Activated T-cell treated with anti-CD3 and anti-CD28 coated beads, Interleukin-2, amount 50 U/mL, for 24 hours (primary cell): ENCODE measurements around the gene SMARCA2.
A peak's percentile ranks its signal among the peaks of the same experiment; 100 is the strongest.

Experiments
- DNase-seq: peaks from one replicate; pipeline ENCODE4 v3.0.0-alpha.2; 2020
- H3K27ac Mint-ChIP-seq: 2 replicates; pipeline ENCODE4 v1.8.0; 2020; ENCODE audit warnings: mild to moderate bottlenecking, mixed read lengths
- H3K27me3 Mint-ChIP-seq: 2 replicates; pipeline ENCODE4 v1.8.0; 2020; ENCODE audit warnings: mixed read lengths
- H3K36me3 Mint-ChIP-seq: 2 replicates; pipeline ENCODE4 v1.8.0; 2020; ENCODE audit warnings: low read depth, mixed read lengths
- H3K4me1 Mint-ChIP-seq: 2 replicates; pipeline ENCODE4 v1.8.0; 2020; ENCODE audit warnings: low read depth, mixed read lengths
- H3K4me3 Mint-ChIP-seq: 2 replicates; pipeline ENCODE4 v1.8.0; 2020; ENCODE audit warnings: mild to moderate bottlenecking, moderate library complexity, mixed read lengths
- H3K9me3 Mint-ChIP-seq: 2 replicates; pipeline ENCODE4 v1.8.0; 2020; ENCODE audit warnings: mixed read lengths

SMARCA2 gene

DNA sequence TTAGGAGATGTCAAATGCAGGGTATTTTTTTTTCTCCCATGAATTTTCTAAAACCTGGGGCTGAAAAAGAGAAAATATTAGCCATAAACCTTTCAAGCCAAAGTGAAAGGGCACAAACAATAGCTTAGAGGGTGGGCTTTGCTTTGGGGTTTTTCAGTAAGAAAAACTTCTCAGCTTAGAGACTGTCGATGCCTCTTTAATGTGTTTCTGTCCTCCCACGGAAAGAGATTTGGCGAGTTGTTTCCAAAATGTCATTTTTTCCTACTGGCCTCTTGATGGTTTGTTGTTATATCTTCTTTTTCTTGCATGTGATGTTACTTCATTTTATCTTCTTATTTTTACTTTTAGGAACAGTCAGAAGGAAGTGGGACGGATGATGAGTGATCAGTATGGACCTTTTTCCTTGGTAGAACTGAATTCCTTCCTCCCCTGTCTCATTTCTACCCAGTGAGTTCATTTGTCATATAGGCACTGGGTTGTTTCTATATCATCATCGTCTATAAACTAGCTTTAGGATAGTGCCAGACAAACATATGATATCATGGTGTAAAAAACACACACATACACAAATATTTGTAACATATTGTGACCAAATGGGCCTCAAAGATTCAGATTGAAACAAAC lies 177.3 kb downstream of the SMARCA2 start:
- Mint-ChIP-seq H3K4me3 (no peak overlapping the region), H3K36me3 (peaks cover 92% of the 10 kb centered on the region), H3K4me1 (peaks cover 15% of the 10 kb centered on the region), H3K9me3 (peaks cover 2% of the 10 kb centered on the region), H3K27me3 (no peaks in the 10 kb centered on the region), H3K27ac (peak overlapping the region; percentile 84)
- no peak for DNase-seq

DNA sequence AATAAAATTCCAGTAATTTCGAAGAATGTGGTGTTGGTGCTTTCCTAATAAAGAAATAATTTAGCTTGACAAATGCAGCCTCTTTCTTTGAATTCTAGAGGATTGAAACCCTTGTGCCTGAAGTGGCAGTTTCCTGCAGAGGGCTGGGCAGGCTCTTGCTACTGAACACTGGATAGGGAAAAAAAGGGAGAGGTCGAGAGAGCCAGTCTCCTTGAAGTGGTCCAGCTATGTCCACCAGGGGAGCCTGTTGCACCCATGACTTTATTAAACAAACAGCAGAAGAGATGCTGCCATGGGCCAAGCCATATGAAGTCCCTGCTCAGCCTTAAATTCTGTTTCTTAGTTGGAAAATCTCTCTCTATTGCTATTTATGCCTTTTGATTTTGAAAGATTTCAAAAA lies 178.4 kb downstream of the SMARCA2 start:
- Mint-ChIP-seq H3K4me1 (peaks cover 17% of the 10 kb centered on the region), H3K36me3 (peaks cover 98% of the 10 kb centered on the region), H3K9me3 (peaks cover 3% of the 10 kb centered on the region), H3K4me3 (no peak overlapping the region), H3K27me3 (no peaks in the 10 kb centered on the region), H3K27ac (no peak overlapping the region)
- DNase-seq: no peak

DNA sequence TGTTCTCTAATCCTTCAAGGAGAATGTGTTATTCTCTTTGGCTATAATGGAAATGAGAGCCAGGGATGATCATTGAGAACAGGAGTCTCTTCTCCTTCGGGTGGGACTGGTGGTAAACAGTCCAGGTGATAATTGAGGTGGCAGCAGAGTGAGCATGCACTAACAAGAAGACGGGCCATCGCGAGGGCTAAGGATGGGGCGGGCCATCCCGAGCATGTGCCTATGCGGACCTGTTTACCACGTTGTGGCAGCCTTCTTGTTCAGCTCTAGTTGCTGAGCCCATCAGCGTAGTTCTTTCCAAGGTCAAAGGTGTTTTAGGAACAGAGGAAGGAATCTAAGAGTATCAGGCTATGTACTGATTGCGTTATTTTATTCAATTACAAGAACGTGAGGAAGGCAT lies 180.1 kb downstream of the SMARCA2 start:
- Mint-ChIP-seq H3K27ac (no peak overlapping the region), H3K36me3 (peaks cover 98% of the 10 kb centered on the region), H3K4me1 (peaks cover 28% of the 10 kb centered on the region), H3K9me3 (peaks cover 13% of the 10 kb centered on the region), H3K4me3 (no peak overlapping the region), H3K27me3 (no peaks in the 10 kb centered on the region)
- DNase-seq: no peak

DNA sequence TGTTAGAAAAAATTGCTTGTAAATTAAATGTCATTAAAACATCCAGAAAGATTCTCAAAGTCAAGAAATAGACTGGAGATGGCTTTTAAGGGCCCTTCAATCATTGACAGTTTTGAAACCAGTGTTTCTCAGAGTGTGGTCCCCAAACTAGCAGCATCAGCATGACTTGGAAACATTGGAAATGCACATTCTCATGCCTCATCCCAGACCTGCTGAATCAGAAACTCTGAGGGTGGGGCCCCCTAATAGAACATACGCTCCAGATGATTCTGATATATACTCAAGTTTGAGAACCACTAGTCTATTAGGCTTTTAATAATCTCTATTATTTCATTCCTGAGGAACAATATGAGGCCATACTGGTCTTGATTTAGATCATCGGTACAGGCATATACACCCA lies 181.6 kb downstream of the SMARCA2 start:
- H3K27me3 Mint-ChIP-seq: no peaks in the 10 kb centered on the region
- no peak overlapping the region for H3K27ac Mint-ChIP-seq
- peaks cover 96% of the 10 kb centered on the region for H3K36me3 Mint-ChIP-seq
- H3K4me3 Mint-ChIP-seq: no peak overlapping the region
- no peak for DNase-seq
- peaks cover 27% of the 10 kb centered on the region for H3K4me1 Mint-ChIP-seq
- peaks cover 23% of the 10 kb centered on the region for H3K9me3 Mint-ChIP-seq

DNA sequence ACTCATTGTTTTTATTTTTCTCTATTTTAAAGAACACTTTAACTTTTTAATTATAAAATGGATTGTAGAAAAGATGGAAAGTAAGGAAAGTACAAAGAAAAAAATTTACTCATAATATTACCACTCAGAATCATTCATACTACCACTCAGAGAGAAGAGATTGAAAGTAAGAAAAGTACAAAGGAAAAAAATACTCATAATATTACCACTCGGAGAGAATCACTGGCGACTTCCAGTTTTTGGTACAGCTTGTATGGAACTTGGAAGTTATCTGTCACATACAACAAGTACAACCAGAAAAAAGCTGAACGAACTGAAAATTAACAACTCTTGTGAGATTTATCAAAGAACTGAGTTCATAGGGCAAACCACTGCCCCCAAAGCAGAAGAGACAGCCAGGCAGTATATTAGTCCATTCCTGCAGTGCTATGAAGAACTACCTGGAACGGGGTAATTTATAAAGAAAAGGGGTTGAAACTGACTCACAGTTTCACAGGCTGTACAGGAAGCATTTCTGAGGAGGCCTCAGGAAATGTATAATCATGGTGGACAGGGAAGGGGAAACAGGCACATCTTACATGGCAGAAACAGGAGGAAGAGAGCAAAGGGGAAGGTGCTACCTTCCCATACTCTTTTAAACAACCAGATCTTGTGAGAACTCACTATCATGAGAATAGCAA lies 183.9 kb downstream of the SMARCA2 start:
- no peak for DNase-seq
- H3K4me3 Mint-ChIP-seq: no peak overlapping the region
- H3K36me3 Mint-ChIP-seq: peaks cover 77% of the 10 kb centered on the region
- H3K4me1 Mint-ChIP-seq: peaks cover 13% of the 10 kb centered on the region
- H3K27ac Mint-ChIP-seq: peak overlapping the region; percentile 79
- H3K27me3 Mint-ChIP-seq: no peaks in the 10 kb centered on the region
- peaks cover 24% of the 10 kb centered on the region for H3K9me3 Mint-ChIP-seq

DNA sequence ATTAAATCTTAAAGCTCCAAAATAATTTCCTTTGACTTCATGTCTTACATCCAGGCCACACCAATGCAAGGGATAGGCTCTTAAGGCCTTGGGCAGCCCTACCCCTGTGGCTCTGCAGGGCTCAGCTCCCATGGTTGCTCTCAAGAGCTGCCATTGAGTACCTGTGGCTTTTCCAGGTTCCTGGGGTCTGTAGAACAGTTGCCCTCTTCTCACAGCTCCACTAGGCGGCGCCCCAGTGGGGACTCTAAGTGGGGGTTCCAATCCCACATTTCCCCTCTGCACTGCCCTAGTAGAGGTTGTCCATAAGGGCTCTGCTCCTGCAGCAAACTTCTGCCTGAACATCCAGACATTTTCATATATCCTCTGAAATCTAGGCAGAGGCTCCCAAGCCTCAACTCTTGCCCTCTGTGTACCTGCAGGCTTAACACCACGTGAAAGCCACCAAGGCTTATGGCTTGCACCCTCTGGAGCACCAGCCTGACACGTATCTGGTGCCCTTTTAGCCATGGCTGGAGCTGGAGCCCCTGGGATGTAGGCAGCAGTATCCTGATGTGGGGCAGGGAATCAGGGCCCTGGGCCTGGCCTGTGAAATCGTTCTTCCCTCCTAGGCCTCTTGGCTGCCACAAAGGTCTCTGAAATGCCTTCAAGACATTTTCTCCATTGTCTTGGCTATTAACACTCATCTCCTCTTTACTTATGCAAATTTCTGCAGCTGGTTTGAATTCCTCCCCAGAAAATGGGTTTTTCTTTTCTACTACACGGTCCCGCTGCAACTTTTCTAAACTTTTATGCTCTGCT lies 185.1 kb downstream of the SMARCA2 start:
- Mint-ChIP-seq H3K27ac (no peak overlapping the region), H3K4me3 (no peak overlapping the region), H3K27me3 (no peaks in the 10 kb centered on the region), H3K4me1 (peaks cover 13% of the 10 kb centered on the region), H3K36me3 (peaks cover 66% of the 10 kb centered on the region), H3K9me3 (peaks cover 24% of the 10 kb centered on the region)
- DNase-seq: no peak

DNA sequence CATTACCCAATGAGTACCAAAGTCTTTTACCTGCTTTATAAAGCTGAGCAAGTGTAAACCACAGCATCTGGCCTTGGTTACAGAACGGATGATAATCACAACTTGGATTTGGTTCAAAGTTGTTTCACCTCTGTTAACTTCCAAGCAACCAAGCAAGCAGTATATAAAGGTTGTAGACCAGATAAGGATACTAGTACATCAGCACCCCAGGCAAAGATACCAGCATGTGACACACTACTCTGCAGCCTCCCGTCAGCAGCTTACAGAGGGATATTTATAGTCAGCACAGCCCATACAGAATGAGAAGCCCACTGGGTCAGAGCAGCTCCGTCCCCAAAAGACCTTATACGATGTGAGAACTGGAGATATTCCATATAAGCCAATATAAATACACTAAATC lies 193.3 kb downstream of the SMARCA2 start:
- no peak overlapping the region for H3K4me3 Mint-ChIP-seq
- H3K36me3 Mint-ChIP-seq: no peaks in the 10 kb centered on the region
- no peak for DNase-seq
- H3K9me3 Mint-ChIP-seq: no peaks in the 10 kb centered on the region
- peaks cover 2% of the 10 kb centered on the region for H3K4me1 Mint-ChIP-seq
- H3K27me3 Mint-ChIP-seq: no peaks in the 10 kb centered on the region
- H3K27ac Mint-ChIP-seq: no peak overlapping the region

DNA sequence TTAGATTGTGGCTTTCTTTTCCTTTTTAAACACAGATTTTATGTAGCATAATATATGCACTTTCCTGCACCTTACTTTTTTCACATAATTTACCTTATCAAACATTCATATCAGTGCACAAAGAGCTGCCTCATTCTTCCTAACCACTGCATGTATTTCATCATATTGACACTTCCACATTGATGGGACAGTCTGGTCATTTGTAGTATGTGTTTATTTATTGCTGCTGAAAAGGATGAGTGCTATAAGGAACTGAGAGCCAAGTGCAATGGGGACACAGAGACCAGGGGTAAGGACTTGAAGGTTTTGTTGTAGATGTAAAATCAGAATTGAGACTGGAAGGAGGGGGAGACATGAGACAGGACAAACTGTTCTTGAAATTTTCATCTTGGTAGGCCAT lies 193.8 kb downstream of the SMARCA2 start:
- DNase-seq: no peak
- no peak overlapping the region for H3K4me3 Mint-ChIP-seq
- H3K27me3 Mint-ChIP-seq: no peaks in the 10 kb centered on the region
- H3K36me3 Mint-ChIP-seq: no peaks in the 10 kb centered on the region
- H3K4me1 Mint-ChIP-seq: peaks cover 3% of the 10 kb centered on the region
- no peak overlapping the region for H3K27ac Mint-ChIP-seq
- no peaks in the 10 kb centered on the region for H3K9me3 Mint-ChIP-seq

DNA sequence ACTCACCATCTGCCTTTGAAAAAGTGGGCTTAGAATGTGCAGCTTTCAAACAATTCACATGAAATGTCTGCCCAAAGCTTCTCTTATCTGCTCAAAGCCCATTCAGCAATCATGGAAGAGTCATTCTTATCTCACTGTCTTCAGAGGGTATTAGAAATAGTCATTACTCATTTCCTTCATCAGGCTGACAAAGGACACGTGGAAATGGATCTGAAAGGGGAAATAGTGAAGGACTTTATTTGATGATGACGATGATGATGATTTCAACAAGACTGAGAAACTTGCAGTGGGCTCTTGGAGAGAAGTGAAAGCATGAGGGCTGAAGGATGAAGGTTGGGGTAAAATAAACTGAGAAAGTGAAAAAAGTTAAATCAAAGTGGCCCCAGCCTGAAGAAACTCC lies 194.3 kb downstream of the SMARCA2 start:
- DNase-seq: no peak
- Mint-ChIP-seq H3K36me3 (no peaks in the 10 kb centered on the region), H3K4me1 (peaks cover 7% of the 10 kb centered on the region), H3K27ac (no peak overlapping the region), H3K27me3 (no peaks in the 10 kb centered on the region), H3K9me3 (no peaks in the 10 kb centered on the region), H3K4me3 (no peak overlapping the region)

DNA sequence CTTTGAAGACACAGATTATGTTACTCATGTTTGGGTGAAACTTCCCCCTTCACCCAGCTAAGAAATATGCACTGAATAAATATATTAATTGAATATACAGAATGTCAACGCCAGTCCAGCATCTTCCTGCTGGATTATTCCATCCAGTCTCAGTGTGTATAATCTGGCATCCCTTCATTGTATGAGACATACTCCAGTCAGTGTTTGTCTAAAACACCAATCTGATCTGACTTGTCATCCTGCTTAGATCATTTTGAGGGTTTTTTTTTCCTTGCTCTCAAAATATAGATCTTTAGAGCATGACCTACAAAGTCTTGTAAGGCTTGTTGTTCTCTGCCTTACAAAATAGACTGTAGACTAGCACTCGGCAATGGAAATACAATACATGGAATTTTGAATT lies 195.1 kb downstream of the SMARCA2 start:
- no peak overlapping the region for H3K4me3 Mint-ChIP-seq
- H3K9me3 Mint-ChIP-seq: no peaks in the 10 kb centered on the region
- H3K27me3 Mint-ChIP-seq: no peaks in the 10 kb centered on the region
- peaks cover 7% of the 10 kb centered on the region for H3K4me1 Mint-ChIP-seq
- no peak overlapping the region for H3K27ac Mint-ChIP-seq
- no peak for DNase-seq
- H3K36me3 Mint-ChIP-seq: no peaks in the 10 kb centered on the region

DNA sequence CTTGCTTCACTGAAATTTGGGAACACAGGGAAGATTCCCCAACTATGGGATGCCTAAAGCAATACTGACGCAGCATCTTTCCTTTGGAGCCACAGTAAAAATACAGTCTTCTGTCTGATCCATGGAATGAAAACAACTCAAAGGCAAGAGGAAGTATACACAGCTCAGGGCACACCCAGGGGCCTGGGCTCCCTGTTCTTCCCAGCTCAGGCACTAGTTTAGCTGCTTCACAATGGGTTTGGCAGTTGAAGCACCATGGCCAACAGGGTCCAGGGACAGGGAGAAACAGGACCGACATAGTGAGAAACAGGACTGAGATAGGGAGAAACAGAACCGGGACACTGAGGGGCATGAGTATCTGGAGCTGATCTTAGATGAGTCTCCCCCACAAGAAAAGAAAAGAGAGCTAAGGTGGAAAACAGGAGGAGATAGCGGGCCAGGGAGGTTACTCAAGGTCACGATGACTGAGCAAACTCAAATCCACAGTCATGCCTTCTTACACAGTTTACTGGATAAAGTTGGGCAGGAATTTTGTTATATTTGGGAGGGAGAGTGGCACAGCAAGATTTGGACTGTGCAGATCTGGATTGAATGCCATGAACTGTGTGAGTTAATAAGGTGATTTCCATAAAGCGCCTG lies 198.8 kb downstream of the SMARCA2 start:
- Mint-ChIP-seq H3K27ac (peak overlapping the region; percentile 13), H3K36me3 (no peaks in the 10 kb centered on the region), H3K4me1 (peaks cover 7% of the 10 kb centered on the region), H3K9me3 (no peaks in the 10 kb centered on the region), H3K4me3 (no peak overlapping the region), H3K27me3 (no peaks in the 10 kb centered on the region)
- DNase-seq: no peak

DNA sequence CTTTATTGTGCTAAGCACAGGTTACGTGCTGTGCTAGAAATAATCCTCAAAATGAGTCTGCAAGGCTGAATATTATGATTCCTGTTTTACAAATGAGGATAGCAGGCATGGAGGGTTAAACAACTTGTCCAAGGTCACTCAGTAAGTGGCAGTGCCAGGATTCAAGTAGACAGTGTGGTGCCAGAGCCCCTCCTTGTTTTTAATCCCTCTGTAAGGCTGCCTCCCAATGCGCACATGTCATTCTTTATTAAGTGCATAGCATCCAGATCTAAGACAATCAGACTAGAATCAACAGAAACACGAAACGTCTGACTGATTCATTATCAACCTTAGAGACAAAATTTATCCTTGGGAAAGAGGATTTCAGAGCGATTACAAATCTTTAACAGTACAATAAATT lies 199.6 kb downstream of the SMARCA2 start:
- peaks cover 6% of the 10 kb centered on the region for H3K4me1 Mint-ChIP-seq
- no peak overlapping the region for H3K4me3 Mint-ChIP-seq
- DNase-seq: no peak
- no peak overlapping the region for H3K27ac Mint-ChIP-seq
- no peaks in the 10 kb centered on the region for H3K27me3 Mint-ChIP-seq
- no peaks in the 10 kb centered on the region for H3K9me3 Mint-ChIP-seq
- H3K36me3 Mint-ChIP-seq: no peaks in the 10 kb centered on the region

DNA sequence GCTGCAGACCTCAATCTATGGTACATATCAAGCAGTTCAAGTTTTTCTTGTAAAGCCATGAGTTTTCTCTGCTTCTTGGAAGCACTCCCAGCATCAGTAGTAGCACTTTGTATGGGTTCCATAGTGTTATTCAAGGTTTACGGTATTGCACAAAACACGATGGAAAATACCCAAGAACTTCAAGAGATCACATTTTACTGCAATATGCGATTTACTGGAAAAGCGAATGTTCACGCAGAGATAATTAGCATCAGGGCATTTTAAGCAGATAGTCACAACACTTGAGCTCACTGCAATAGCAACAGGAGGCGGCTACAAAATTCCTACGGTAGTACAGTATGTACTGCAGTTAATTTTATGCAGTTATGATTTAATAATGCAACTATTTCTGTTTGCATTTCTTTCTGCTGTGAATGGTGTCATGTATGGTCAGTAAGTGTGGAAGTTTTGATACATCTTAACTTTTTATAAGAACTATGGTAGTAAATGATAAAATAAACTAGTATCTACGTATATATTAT lies 200.8 kb downstream of the SMARCA2 start:
- H3K36me3 Mint-ChIP-seq: no peaks in the 10 kb centered on the region
- peaks cover 6% of the 10 kb centered on the region for H3K4me1 Mint-ChIP-seq
- H3K4me3 Mint-ChIP-seq: no peak overlapping the region
- no peaks in the 10 kb centered on the region for H3K27me3 Mint-ChIP-seq
- no peak overlapping the region for H3K27ac Mint-ChIP-seq
- H3K9me3 Mint-ChIP-seq: no peaks in the 10 kb centered on the region
- no peak for DNase-seq

DNA sequence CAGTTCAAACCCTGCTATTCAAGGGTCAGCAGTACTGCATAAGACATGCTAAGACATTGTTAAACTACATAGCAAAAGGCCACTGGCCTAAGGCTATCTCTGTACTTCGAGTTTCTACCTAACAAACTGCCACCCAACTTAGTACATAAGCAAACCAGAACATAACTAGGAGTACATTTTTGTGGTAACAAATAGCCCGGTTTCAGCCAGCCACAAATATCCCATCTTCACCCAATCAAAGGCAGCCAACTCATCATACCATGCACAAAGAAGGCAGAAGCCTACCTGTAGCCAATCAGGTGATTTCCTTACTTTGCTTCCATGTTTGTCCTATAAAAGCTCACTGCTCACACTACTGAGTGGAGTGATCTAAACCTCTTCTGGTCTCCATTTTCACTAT lies 201.4 kb downstream of the SMARCA2 start:
- Mint-ChIP-seq H3K27ac (no peak overlapping the region), H3K4me1 (peaks cover 6% of the 10 kb centered on the region), H3K27me3 (no peaks in the 10 kb centered on the region), H3K9me3 (no peaks in the 10 kb centered on the region), H3K36me3 (no peaks in the 10 kb centered on the region), H3K4me3 (no peak overlapping the region)
- DNase-seq: no peak
